Measurements from ENCODE around the gene IGSF11. TPM values are rescaled to one million over a fixed set of nuclear protein-coding genes. Genes with fewer than 3 reads are reported as not detected.
"Not testable (repeated sequence)": the region's sequence is repeated elsewhere in the genome, so short reads cannot be mapped to it uniquely, and the experiment has no call there.

IGSF11 gene
- total RNA-seq, 1 donor from 2014 or later = 1.1 TPM

DNA sequence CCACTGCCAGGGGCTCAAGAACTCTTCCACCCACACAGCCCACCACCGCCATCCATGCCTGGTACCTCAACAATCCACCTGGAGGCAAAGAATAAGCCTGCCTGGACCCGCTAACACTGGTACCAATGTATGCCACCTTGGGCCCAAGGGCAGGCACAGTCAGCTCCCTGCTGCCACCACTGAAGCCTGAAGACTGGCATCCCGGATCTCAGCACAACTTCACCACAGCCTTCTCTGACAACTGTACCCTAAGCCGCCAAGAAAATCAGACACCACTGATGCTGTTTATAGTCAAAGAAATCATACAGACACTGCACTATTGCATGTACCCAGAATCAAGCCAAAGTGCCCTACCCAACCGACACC is 56.3 kb downstream of the IGSF11 start:
- no peaks in the 10 kb centered on the region for H3K27me3 ChIP-seq (ENCODE audit: low read depth)
- no peaks in the 10 kb centered on the region for H3K4me1 ChIP-seq
- no peak for DNase-seq
- no peak for ATAC-seq
- no peak overlapping the region for H3K4me3 ChIP-seq
- TF ChIP-seq, protein P1, sequence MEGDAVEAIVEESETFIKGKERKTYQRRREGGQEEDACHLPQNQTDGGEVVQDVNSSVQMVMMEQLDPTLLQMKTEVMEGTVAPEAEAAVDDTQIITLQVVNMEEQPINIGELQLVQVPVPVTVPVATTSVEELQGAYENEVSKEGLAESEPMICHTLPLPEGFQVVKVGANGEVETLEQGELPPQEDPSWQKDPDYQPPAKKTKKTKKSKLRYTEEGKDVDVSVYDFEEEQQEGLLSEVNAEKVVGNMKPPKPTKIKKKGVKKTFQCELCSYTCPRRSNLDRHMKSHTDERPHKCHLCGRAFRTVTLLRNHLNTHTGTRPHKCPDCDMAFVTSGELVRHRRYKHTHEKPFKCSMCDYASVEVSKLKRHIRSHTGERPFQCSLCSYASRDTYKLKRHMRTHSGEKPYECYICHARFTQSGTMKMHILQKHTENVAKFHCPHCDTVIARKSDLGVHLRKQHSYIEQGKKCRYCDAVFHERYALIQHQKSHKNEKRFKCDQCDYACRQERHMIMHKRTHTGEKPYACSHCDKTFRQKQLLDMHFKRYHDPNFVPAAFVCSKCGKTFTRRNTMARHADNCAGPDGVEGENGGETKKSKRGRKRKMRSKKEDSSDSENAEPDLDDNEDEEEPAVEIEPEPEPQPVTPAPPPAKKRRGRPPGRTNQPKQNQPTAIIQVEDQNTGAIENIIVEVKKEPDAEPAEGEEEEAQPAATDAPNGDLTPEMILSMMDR (IDR thresholded peaks at IDR 0.05) = no peak
- no peak overlapping the region for H3K27ac ChIP-seq
- H3K36me3 ChIP-seq = no peaks in the 10 kb centered on the region
- no peaks in the 10 kb centered on the region for H3K9me3 ChIP-seq
- intact Hi-C loops (cut with DNase I) = no loop called here

DNA sequence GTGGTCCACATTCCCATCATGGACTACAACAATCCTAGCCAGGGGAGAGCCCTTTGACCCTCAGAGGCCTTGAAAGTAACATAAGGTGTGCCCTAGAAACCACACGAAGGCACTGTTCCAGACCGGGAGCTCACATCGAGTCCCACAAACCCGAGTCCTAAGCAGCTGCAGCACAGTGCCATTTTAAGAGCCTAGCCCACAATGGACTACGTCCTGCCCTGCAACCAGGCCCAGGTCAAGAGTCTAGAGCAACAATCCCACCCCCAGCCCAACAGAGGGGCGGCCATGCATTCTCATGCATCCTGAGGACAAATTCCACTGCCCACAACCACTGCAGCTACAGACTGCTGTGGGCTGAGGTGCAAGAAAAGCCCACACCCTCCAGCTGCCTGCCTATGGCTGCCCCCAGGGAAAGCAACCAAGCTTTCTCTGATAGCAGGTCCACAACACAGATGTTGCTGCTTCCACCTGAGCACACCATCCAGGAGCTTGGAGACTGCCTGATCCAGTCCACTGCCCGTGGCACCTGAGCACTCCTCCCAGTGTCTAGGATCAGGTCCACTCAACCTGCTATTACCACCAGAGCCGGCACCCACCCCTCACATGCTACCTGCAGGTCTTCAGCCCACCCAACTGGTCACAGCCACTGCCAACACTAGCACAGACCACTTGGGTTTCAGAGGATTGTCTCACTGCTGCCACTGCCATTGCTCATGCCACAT is 56.8 kb downstream of the IGSF11 start:
- Histone ChIP-seq H3K9me3 (no peaks in the 10 kb centered on the region), H3K4me3 (no peak overlapping the region), H3K27me3 (ENCODE audit: low read depth) (no peaks in the 10 kb centered on the region), H3K4me1 (no peaks in the 10 kb centered on the region), H3K27ac (no peak overlapping the region), H3K36me3 (no peaks in the 10 kb centered on the region)
- no peak for DNase-seq
- TF ChIP-seq, protein P1 (IDR thresholded peaks at IDR 0.05) = no peak
- intact Hi-C loops (cut with DNase I) = no loop called here
- ATAC-seq = no peak

DNA sequence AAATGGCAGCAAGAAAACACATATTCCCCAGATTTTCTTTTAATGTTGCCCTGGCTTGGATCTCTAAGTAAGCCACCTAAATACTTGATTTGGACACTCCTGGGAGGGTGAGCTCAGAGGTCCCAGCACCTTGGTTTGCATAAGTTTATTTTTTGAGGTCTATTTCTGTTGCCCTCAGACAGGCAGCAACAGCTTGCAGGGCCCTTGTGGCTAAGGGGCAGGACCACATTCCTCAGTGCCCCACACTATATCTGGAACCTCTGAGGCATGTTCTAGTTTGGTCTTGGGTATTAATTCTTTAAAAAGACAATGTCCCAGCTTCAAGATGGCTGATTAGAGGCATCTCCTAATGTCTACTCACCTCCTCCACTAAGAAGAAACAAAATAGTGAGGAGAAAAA is 57.5 kb downstream of the IGSF11 start:
- Histone ChIP-seq H3K27ac (no peak overlapping the region), H3K36me3 (no peaks in the 10 kb centered on the region), H3K4me3 (no peak overlapping the region), H3K27me3 (ENCODE audit: low read depth) (no peaks in the 10 kb centered on the region), H3K4me1 (no peaks in the 10 kb centered on the region), H3K9me3 (no peaks in the 10 kb centered on the region)
- intact Hi-C loops (cut with DNase I) = no loop called here
- TF ChIP-seq, protein P1 (IDR thresholded peaks at IDR 0.05) = no peak
- DNase-seq (no peak), ATAC-seq (no peak)

DNA sequence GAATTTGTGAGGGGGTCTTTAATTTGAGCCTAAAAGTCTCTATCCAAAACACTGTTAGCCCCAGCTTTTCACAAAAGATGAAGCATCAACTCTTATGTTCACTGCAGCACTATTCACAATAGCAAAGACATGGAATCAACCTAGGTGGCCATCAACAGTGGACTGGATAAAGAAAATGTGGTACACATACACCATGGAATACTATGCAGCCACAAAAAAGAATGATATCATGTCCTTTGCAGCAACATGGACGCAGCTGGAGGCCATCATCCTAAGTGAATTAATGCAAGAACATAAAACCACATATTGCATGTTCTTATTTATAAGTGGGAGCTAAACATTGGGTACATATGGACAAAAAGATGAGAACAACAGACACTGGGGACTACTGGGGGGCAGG is 59.2 kb downstream of the IGSF11 start:
- H3K36me3 ChIP-seq; H3K9me3 ChIP-seq; H3K4me3 ChIP-seq; H3K4me1 ChIP-seq; intact Hi-C loops (cut with DNase I); H3K27ac ChIP-seq; ATAC-seq; H3K27me3 ChIP-seq (ENCODE audit: low read depth); DNase-seq: not testable (repeated sequence)

DNA sequence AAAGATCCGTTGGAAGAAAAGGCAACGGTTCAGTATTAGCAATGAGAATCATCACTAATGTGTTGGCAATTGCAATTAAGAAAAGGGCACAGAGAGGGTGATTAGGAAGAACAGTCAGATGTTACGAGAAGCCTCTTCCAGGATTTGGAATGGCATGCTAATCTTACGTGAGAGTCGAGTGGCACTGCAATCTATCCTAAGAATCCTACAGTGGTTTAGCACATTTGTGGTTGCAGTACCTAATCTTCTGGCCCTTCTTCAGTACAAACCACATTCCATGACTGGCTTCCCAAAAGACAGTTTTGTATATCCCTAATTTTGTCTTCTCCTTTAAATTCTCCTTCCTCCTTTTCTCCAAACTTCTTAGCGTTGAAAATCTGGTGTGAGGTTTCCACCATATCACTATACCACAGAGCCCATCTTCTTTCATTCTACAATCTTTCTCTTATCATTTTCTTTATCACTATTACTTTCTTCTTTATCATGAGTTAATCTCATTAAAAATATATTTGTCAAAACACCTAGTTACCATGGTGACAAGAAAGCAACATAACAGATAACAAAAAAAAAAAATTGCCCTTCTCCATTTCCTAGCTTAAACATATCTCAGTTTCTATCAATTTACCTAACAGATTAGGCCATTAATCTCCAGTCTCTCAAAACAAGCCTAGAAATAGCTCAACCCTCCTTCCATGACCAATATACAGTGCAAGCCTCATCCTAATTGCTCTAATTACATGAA is 60.1 kb downstream of the IGSF11 start:
- intact Hi-C loops (cut with DNase I) = no loop called here

More for the DNA sequence above, 60.1 kb downstream of the IGSF11 start:
- ATAC-seq (no peak), DNase-seq (no peak)
- H3K4me3 ChIP-seq = no peak overlapping the region
- H3K36me3 ChIP-seq = no peaks in the 10 kb centered on the region
- no peaks in the 10 kb centered on the region for H3K4me1 ChIP-seq
- H3K27ac ChIP-seq = no peak overlapping the region
- no peaks in the 10 kb centered on the region for H3K9me3 ChIP-seq
- no peaks in the 10 kb centered on the region for H3K27me3 ChIP-seq (ENCODE audit: low read depth)
- TF ChIP-seq, protein P1 (IDR thresholded peaks at IDR 0.05) = no peak
